Loucy (cell line): Measurements from ENCODE around the gene PLAAT3.
"Not testable (repeated sequence)": the region's sequence is repeated elsewhere in the genome, so short reads cannot be mapped to it uniquely, and the experiment has no call there.

Source experiments
- H2AFZ ChIP-seq: fragments of 200-600 bp; sonication (generic); 2 replicates; pipeline ENCODE4 v1.6.0; 2016; ENCODE audit warnings: antibody characterized with exemption, mild to moderate bottlenecking, low read length, moderate library complexity
- H3F3A ChIP-seq: fragments of 200-600 bp; 2 replicates; pipeline ENCODE4 v1.6.0; 2016; ENCODE audit warnings: antibody characterized with exemption, low read depth, mild to moderate bottlenecking
- H3K27me3 ChIP-seq: fragments of 200-600 bp; sonication (generic); 2 replicates; pipeline ENCODE4 v1.6.1; 2014; ENCODE audit warnings: low read length, mild to moderate bottlenecking; ENCODE audit not compliant: insufficient read depth, poor library complexity, severe bottlenecking
- H3K36me3 ChIP-seq: fragments of 200-600 bp; sonication (generic); 2 replicates; pipeline ENCODE4 v1.6.1; 2016; ENCODE audit warnings: low read length; ENCODE audit not compliant: insufficient read depth
- H3K4me1 ChIP-seq: fragments of 200-600 bp; sonication (generic); 2 replicates; pipeline ENCODE4 v1.5.1; 2014; ENCODE audit warnings: low read length, mild to moderate bottlenecking; ENCODE audit not compliant: insufficient read depth, poor library complexity, severe bottlenecking
- H3K4me2 ChIP-seq: fragments of 200-600 bp; sonication (generic); 2 replicates; pipeline ENCODE4 v1.6.0; 2014; ENCODE audit warnings: antibody characterized with exemption, low read length, low read depth, mild to moderate bottlenecking; ENCODE audit not compliant: poor library complexity, severe bottlenecking
- H3K4me3 ChIP-seq: fragments of 200-600 bp; sonication (generic); 2 replicates; pipeline ENCODE4 v1.5.1; 2014; ENCODE audit warnings: low read length, mild to moderate bottlenecking, mixed read lengths; ENCODE audit not compliant: poor library complexity, severe bottlenecking
- H3K79me2 ChIP-seq: fragments of 200-600 bp; sonication (generic); 2 replicates; pipeline ENCODE4 v1.6.1; 2014; ENCODE audit warnings: low read length; ENCODE audit not compliant: insufficient read depth
- H3K9ac ChIP-seq: fragments of 200-600 bp; sonication (generic); 2 replicates; pipeline ENCODE4 v1.6.0; 2014; ENCODE audit warnings: mild to moderate bottlenecking, low read depth, low read length, moderate library complexity; ENCODE audit not compliant: poor library complexity, severe bottlenecking
- H3K9me2 ChIP-seq: fragments of 200-600 bp; sonication (generic); replicated peaks from 2 replicates; pipeline ENCODE4 v1.6.1; 2016; ENCODE audit warnings: low read depth, low read length, mixed read lengths
- H3K9me3 ChIP-seq: fragments of 200-600 bp; sonication (generic); 2 replicates; pipeline ENCODE4 v1.6.1; 2014; ENCODE audit warnings: mild to moderate bottlenecking, antibody characterized with exemption, low read length, low read depth; ENCODE audit not compliant: insufficient read depth
- H4K20me1 ChIP-seq: fragments of 200-600 bp; sonication (generic); 2 replicates; pipeline ENCODE4 v1.6.0; 2014; ENCODE audit warnings: antibody characterized with exemption, low read length, mild to moderate bottlenecking; ENCODE audit not compliant: insufficient read depth, poor library complexity, severe bottlenecking
- EZH2phosphoT487 ChIP-seq: fragments of 200-600 bp; IDR thresholded peaks from 2 replicates; pipeline ENCODE4 v1.6.1; 2018; ENCODE audit warnings: antibody characterized with exemption, mild to moderate bottlenecking, moderate library complexity, borderline replicate concordance
- TF ChIP-seq, protein P1 (sequence below): fragments of 200-600 bp; sonication (generic); conservative IDR thresholded peaks from 2 replicates; pipeline ENCODE4 v1.5.1; 2014; ENCODE audit warnings: mild to moderate bottlenecking, antibody characterized with exemption, low read length

PLAAT3 gene

DNA sequence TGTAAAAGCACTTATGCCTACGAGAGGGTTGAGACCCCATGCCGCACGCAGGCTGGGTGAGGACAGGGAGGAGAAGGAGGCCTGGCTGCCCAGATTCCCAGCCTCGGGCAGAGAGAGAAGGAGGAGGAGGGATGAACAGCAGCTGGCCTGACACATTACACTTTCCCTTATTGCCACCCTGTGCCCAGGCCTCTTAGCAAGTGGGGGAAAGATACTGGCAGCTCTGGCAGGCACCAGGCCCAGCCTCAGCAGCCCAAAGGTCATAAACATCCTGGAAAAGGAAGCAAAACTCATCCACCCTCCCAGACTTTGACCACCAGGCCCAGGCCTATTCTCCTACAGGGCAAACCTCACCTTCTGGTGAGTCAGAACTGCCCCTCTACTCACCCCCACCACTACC lies 4.7 kb downstream of the PLAAT3 start:
- no peaks in the 10 kb centered on the region for H3K36me3 ChIP-seq
- H4K20me1 ChIP-seq = no peaks in the 10 kb centered on the region
- H3K9me3 ChIP-seq = no peaks in the 10 kb centered on the region
- H3K79me2 ChIP-seq = no peaks in the 10 kb centered on the region
- H3K9me2 ChIP-seq = no peaks in the 10 kb centered on the region
- H3K4me2 ChIP-seq = no peak overlapping the region
- H3K4me1 ChIP-seq = no peaks in the 10 kb centered on the region
- H3K27me3 ChIP-seq = no peaks in the 10 kb centered on the region
- no peak overlapping the region for H3K4me3 ChIP-seq
- no peak for TF ChIP-seq EZH2phosphoT487
- TF ChIP-seq, protein P1, sequence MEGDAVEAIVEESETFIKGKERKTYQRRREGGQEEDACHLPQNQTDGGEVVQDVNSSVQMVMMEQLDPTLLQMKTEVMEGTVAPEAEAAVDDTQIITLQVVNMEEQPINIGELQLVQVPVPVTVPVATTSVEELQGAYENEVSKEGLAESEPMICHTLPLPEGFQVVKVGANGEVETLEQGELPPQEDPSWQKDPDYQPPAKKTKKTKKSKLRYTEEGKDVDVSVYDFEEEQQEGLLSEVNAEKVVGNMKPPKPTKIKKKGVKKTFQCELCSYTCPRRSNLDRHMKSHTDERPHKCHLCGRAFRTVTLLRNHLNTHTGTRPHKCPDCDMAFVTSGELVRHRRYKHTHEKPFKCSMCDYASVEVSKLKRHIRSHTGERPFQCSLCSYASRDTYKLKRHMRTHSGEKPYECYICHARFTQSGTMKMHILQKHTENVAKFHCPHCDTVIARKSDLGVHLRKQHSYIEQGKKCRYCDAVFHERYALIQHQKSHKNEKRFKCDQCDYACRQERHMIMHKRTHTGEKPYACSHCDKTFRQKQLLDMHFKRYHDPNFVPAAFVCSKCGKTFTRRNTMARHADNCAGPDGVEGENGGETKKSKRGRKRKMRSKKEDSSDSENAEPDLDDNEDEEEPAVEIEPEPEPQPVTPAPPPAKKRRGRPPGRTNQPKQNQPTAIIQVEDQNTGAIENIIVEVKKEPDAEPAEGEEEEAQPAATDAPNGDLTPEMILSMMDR = no peak
- H2AFZ ChIP-seq = no peak overlapping the region
- no peaks in the 10 kb centered on the region for H3F3A ChIP-seq
- H3K9ac ChIP-seq = no peak overlapping the region

DNA sequence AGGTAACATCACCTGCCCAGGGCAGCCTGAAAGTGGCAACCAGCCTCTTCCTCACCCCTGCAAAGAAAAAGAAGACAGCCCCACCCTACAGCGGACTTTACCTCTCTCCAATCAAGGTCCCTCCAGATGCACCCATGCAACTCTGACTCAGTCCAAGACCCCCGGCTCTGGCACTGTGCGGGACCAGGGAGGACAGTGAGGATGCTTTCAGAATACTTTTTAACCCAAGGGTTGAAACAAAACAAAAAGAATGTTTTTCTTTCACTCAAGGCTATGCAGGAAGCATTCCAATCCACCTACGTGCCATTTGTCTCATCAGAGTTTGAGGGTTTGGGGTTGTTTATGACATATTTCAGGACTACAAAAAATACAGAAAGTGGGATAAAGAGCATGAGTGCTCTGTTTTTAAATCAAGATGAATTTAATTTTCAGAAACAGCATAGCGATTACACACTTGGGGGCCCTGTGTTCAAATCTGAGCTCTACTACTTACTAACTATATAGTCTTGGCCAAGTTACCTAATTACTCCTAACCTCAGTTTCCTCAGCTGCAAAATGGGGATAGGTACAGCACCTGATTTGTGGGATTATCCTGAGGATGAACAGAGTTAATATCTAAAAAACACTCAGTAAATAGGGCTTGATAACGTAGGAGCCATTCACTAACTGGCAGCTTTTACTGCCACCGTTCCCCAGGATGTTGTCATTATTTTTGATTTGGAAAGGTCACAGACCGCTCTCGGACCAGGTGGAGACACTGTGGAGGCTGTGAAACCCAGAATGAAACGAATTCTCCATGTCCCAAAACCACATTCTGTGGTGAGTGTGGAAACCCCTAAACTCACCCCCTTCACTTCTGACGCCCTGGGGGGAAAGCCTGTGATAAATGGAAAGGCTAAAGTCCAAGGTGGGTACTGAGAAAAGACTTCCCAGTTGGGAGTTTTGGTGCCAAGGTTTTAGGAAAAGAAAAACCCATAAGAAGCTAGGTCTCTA lies 5.6 kb downstream of the PLAAT3 start:
- H3K4me2 ChIP-seq = no peak overlapping the region
- H3K9ac ChIP-seq = no peak overlapping the region
- no peaks in the 10 kb centered on the region for H3K79me2 ChIP-seq
- no peaks in the 10 kb centered on the region for H3K36me3 ChIP-seq
- no peak for TF ChIP-seq EZH2phosphoT487
- TF ChIP-seq, protein P1 = no peak
- H3K4me1 ChIP-seq = no peaks in the 10 kb centered on the region
- H3K27me3 ChIP-seq = no peaks in the 10 kb centered on the region
- H2AFZ ChIP-seq = no peak overlapping the region
- H4K20me1 ChIP-seq = no peaks in the 10 kb centered on the region
- no peaks in the 10 kb centered on the region for H3K9me3 ChIP-seq
- no peaks in the 10 kb centered on the region for H3F3A ChIP-seq
- H3K9me2 ChIP-seq = no peaks in the 10 kb centered on the region
- H3K4me3 ChIP-seq = no peak overlapping the region

DNA sequence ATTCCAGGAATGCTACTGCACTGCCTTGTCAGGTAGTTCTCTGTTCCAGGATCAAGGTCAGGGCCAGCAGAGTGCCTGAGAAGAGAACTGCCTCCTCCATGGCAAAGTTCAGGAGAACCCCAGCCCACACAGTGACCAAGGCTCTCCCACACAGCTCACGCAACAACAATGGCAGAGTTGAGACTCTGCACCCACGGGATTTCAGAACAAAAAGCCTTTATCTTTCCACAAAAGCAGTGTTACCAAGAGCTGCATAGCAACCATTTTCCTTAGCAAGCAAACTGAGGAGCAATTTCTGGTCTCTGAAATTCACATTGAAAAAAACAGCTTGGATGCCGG lies 11.1 kb downstream of the PLAAT3 start:
- no peaks in the 10 kb centered on the region for H3K27me3 ChIP-seq
- no peaks in the 10 kb centered on the region for H3K4me1 ChIP-seq
- no peaks in the 10 kb centered on the region for H3F3A ChIP-seq
- no peak overlapping the region for H3K9ac ChIP-seq
- no peaks in the 10 kb centered on the region for H3K79me2 ChIP-seq
- no peak overlapping the region for H2AFZ ChIP-seq
- no peaks in the 10 kb centered on the region for H3K9me2 ChIP-seq
- no peak overlapping the region for H3K4me2 ChIP-seq
- TF ChIP-seq, protein P1 = no peak
- TF ChIP-seq EZH2phosphoT487 = no peak
- H3K9me3 ChIP-seq = no peaks in the 10 kb centered on the region
- H4K20me1 ChIP-seq = no peaks in the 10 kb centered on the region
- H3K4me3 ChIP-seq = no peak overlapping the region
- H3K36me3 ChIP-seq = no peaks in the 10 kb centered on the region

DNA sequence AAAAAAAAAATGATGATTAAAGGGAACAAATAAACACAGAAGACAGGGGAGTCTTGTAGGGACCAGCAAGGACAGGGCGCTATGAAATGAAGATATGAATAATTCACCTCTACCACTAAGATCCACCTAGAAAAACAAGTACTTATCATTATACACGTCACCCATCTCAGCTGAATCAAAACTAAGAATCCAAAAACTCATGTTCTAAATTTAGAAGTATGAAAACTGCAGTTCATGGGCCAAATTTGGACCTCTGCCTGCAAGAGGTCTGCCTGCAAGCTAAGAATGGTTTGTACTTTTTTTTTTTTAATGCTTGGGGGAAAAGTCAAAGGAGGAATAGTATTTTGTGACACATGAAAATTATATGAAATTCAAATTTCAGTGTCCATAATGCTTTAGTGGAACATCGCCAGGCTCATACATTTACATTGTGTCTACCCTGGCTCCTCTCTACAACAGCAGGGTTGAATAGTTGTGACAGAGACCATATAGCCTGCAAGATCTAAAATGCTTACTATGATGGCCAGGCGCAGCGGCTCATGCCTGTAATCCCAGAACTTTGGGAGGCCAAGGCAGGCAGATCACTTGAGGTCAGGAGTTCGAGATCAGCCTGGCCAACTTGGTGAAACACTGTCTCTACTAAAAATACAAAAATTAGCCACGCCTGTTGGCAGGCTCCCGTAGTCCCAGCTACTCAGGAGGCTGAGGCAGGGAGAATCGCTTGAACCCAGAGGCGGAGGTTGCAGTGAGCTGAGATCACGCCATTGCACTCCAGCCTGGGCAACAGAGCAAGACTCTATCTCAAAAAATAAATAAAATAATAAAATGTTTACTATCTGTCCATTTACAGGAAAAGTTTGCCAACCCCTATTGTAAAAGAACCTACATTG lies 11.7 kb downstream of the PLAAT3 start:
- not testable (repeated sequence) for H4K20me1 ChIP-seq, H2AFZ ChIP-seq, H3K4me1 ChIP-seq, H3K4me3 ChIP-seq, H3K9ac ChIP-seq, H3F3A ChIP-seq, H3K9me3 ChIP-seq, H3K4me2 ChIP-seq, H3K27me3 ChIP-seq, H3K36me3 ChIP-seq, H3K79me2 ChIP-seq, H3K9me2 ChIP-seq
